ENCODE measurements around the gene LCOR.

DNA sequence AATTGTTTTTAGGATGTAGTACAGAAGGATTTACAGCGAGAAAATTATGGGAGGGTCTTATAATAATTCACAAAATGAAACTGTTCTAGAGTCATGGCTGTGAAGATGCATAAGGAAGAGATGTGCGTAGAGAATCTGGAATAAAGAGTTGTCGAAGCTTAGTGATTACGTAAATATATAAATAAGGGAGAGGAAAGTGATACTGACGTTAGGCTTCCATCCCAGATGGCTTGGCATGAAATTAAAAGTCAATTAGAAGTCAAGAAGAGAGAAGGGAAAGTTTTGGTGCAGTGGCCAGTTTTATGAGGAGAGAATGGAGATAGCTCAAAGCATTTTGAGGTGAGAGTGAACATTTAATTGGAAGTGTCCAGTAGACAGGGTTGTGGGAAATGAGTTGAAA lies 85.5 kb downstream of the LCOR start:
- TF ChIP-seq, protein P1, sequence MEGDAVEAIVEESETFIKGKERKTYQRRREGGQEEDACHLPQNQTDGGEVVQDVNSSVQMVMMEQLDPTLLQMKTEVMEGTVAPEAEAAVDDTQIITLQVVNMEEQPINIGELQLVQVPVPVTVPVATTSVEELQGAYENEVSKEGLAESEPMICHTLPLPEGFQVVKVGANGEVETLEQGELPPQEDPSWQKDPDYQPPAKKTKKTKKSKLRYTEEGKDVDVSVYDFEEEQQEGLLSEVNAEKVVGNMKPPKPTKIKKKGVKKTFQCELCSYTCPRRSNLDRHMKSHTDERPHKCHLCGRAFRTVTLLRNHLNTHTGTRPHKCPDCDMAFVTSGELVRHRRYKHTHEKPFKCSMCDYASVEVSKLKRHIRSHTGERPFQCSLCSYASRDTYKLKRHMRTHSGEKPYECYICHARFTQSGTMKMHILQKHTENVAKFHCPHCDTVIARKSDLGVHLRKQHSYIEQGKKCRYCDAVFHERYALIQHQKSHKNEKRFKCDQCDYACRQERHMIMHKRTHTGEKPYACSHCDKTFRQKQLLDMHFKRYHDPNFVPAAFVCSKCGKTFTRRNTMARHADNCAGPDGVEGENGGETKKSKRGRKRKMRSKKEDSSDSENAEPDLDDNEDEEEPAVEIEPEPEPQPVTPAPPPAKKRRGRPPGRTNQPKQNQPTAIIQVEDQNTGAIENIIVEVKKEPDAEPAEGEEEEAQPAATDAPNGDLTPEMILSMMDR (IDR thresholded peaks at IDR 0.05) = no peak
- TF ChIP-seq POLR2A (IDR thresholded peaks at IDR 0.05) (no peak), EP300 (IDR thresholded peaks at IDR 0.05) (no peak)
